GM23338 (cell line): ENCODE measurements around the gene HPCA. TPM values are rescaled to one million over a fixed set of nuclear protein-coding genes. Genes with fewer than 3 reads are reported as not detected.

Experiments used
- ATAC-seq: fragments of 200-7000 bp; cut with Tn5 transposase; 3 replicates; pipeline ENCODE4 v1.9.1; 2020
- DNase-seq: peaks from one replicate; pipeline ENCODE4 v3.0.0-alpha.2; 2015; ENCODE audit warnings: low spot score
- H2AFZ ChIP-seq: fragments of 200-600 bp; sonication (generic); 2 replicates; pipeline ENCODE4 v1.8.0; 2016; ENCODE audit warnings: antibody characterized with exemption, mild to moderate bottlenecking, moderate library complexity
- H3F3A ChIP-seq: fragments of 200-600 bp; sonication (generic); replicated peaks from 2 replicates; pipeline ENCODE4 v1.8.0; 2017; ENCODE audit warnings: antibody characterized with exemption, mixed run types, low read depth
- H3K27ac ChIP-seq: fragments of 200-600 bp; sonication (generic); 2 replicates; pipeline ENCODE4 v1.6.1; 2016; ENCODE audit warnings: low read depth
- H3K27me3 ChIP-seq: fragments of 200-600 bp; sonication (generic); 2 replicates; pipeline ENCODE4 v1.8.0; 2016; ENCODE audit warnings: mild to moderate bottlenecking, mixed run types, moderate library complexity; ENCODE audit not compliant: insufficient read depth
- H3K36me3 ChIP-seq: fragments of 200-600 bp; sonication (generic); 2 replicates; pipeline ENCODE4 v1.8.0; 2016; ENCODE audit warnings: mild to moderate bottlenecking; ENCODE audit not compliant: insufficient read depth
- H3K4me1 ChIP-seq: fragments of 200-600 bp; sonication (generic); 2 replicates; pipeline ENCODE4 v1.8.0; 2016; ENCODE audit warnings: mild to moderate bottlenecking, moderate library complexity; ENCODE audit not compliant: insufficient read depth
- H3K4me2 ChIP-seq: fragments of 200-600 bp; sonication (generic); 2 replicates; pipeline ENCODE4 v1.7.1; 2017; ENCODE audit warnings: mixed run types
- H3K4me3 ChIP-seq: fragments of 200-600 bp; sonication (generic); 2 replicates; pipeline ENCODE4 v1.6.1; 2016; ENCODE audit warnings: mixed run types
- H3K79me2 ChIP-seq: fragments of 200-600 bp; sonication (generic); replicated peaks from 2 replicates; pipeline ENCODE4 v1.8.0; 2017; ENCODE audit warnings: mild to moderate bottlenecking; ENCODE audit not compliant: insufficient read depth
- H3K9me2 ChIP-seq: fragments of 200-600 bp; sonication (generic); 2 replicates; pipeline ENCODE4 v1.8.0; 2017; ENCODE audit not compliant: insufficient read depth
- H4K20me1 ChIP-seq: fragments of 200-600 bp; sonication (generic); replicated peaks from 2 replicates; pipeline ENCODE4 v1.8.0; 2017; ENCODE audit warnings: mild to moderate bottlenecking; ENCODE audit not compliant: insufficient read depth
- H3K27ac Mint-ChIP-seq: 2 replicates; pipeline ENCODE4 v1.8.0; 2020; ENCODE audit warnings: inconsistent platforms, mild to moderate bottlenecking, moderate library complexity, mixed read lengths
- H3K27me3 Mint-ChIP-seq: 3 replicates; pipeline ENCODE4 v1.8.0; 2022; ENCODE audit warnings: low read depth, mild to moderate bottlenecking, moderate library complexity, mixed read lengths, inconsistent platforms; ENCODE audit not compliant: insufficient read depth, poor library complexity
- H3K36me3 Mint-ChIP-seq: 3 replicates; pipeline ENCODE4 v1.8.0; 2021; ENCODE audit warnings: low read depth, mild to moderate bottlenecking, inconsistent platforms, moderate library complexity, mixed read lengths
- H3K4me1 Mint-ChIP-seq: 3 replicates; pipeline ENCODE4 v1.8.0; 2020; ENCODE audit warnings: mild to moderate bottlenecking, inconsistent platforms, mixed read lengths
- H3K4me3 Mint-ChIP-seq: 3 replicates; pipeline ENCODE4 v1.8.0; 2021; ENCODE audit warnings: moderate library complexity, mild to moderate bottlenecking, inconsistent platforms, mixed read lengths
- H3K9me3 Mint-ChIP-seq: 3 replicates; pipeline ENCODE4 v1.8.0; 2020; ENCODE audit warnings: moderate library complexity, mild to moderate bottlenecking, inconsistent platforms, mixed read lengths
- CREB1 ChIP-seq: fragments of 250-450 bp; sonication (Bioruptor Pico); IDR thresholded peaks from 2 replicates; pipeline ENCODE4 v1.5.0; 2020; ENCODE audit warnings: low read depth, mild to moderate bottlenecking, moderate library complexity
- ETS1 ChIP-seq: IDR thresholded peaks from 2 replicates; pipeline ENCODE4 v1.6.1; 2016; ENCODE audit warnings: antibody characterized with exemption
- EZH2 ChIP-seq: fragments of 200-600 bp; sonication (generic); IDR thresholded peaks from one replicate; pipeline ENCODE4 v1.8.0; 2017; ENCODE audit warnings: antibody characterized with exemption, mild to moderate bottlenecking, low read depth; ENCODE audit not compliant: unreplicated experiment
- EZH2phosphoT487 ChIP-seq: fragments of 200-600 bp; sonication (generic); IDR thresholded peaks from one replicate; pipeline ENCODE4 v1.8.1; 2018; ENCODE audit warnings: antibody characterized with exemption; ENCODE audit not compliant: unreplicated experiment
- JUNB ChIP-seq: IDR thresholded peaks from one replicate; pipeline ENCODE4 v1.6.1; 2016; ENCODE audit warnings: antibody characterized with exemption; ENCODE audit not compliant: unreplicated experiment
- NANOG ChIP-seq: IDR thresholded peaks from 2 replicates; pipeline ENCODE4 v1.6.1; 2016; ENCODE audit warnings: antibody characterized with exemption, borderline replicate concordance
- POLR2AphosphoS5 ChIP-seq: IDR thresholded peaks from 2 replicates; pipeline ENCODE4 v1.6.1; 2016; ENCODE audit warnings: antibody characterized with exemption, low read depth
- STAT1 ChIP-seq: IDR thresholded peaks from one replicate; pipeline ENCODE4 v1.6.1; 2016; ENCODE audit warnings: antibody characterized with exemption; ENCODE audit not compliant: unreplicated experiment
- ZNF114 ChIP-seq: fragments of 250-450 bp; sonication (Bioruptor Pico); IDR thresholded peaks from 2 replicates; pipeline ENCODE4 v1.5.0; 2020; ENCODE audit warnings: mild to moderate bottlenecking, moderate library complexity
- ZNF331 ChIP-seq: fragments of 250-450 bp; sonication (Bioruptor Pico); IDR thresholded peaks from 2 replicates; pipeline ENCODE4 v1.5.0; 2020; ENCODE audit warnings: low read depth, mild to moderate bottlenecking, moderate library complexity
- ZNF462 ChIP-seq: fragments of 250-450 bp; sonication (Bioruptor Pico); IDR thresholded peaks from 2 replicates; pipeline ENCODE4 v1.5.0; 2020; ENCODE audit warnings: mild to moderate bottlenecking, moderate library complexity
- polyA plus RNA-seq: library from polyadenylated mRNA; unstranded; fragments of >200 nt; fragmentation: Nextera tagmentation; extraction: Ambion mirVana; gene quantifications from 2 replicates; pipeline ENCODE4 v1.2.1, GENCODE V29; 2016
- total RNA-seq: library from RNA; depleted of rRNA; stranded (reverse); fragments of >200 nt; shearing (Covaris generic); gene quantifications from 2 replicates; pipeline ENCODE4 v1.2.3, GENCODE V29; 2014
- TF ChIP-seq, protein P1 (sequence below), 2 experiments: fragments of 200-600 bp in 1 of 2; sonication (generic) in 1 of 2; conservative IDR thresholded peaks; 2 replicates each; pipeline versions ENCODE4 v1.5.1 to v1.6.1; 2016 to 2017; ENCODE audit warnings: antibody characterized with exemption in 2 of 2, low read depth in 2 of 2, mild to moderate bottlenecking in 2 of 2, moderate library complexity in 1 of 2
- TF ChIP-seq, protein P2 (sequence below): IDR thresholded peaks from one replicate; pipeline ENCODE4 v1.6.1; 2018; ENCODE audit warnings: antibody characterized with exemption; ENCODE audit not compliant: unreplicated experiment

HPCA gene
- total and polyA plus RNA-seq, 2 experiments from 2014 or later, result 0.35 to 0.82 TPM

DNA sequence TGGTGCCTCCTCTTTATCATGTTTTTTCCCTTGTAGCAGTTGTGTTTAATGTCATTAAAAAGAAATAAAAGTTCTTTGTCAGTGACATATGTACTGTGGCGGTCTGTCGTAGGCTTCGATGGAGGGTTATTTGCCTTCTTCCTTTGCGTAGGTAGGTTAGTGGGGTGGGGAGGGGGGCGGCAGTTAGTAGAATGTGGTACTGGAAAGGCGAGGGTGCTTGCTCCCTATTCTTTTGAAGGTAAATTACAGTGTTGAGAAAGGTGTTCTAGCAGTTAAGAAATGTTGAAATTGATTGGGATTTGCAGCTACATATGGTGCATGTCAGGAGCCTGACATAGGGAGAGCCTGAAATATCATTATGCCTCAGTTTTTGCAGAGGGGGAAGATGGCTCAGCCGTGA, 27.5 kb upstream of the HPCA start:
- peaks cover 10% of the 10 kb centered on the region; the same call in 1 of the 2 replicates for H3K36me3 ChIP-seq
- H3K9me2 ChIP-seq, result no peaks in the 10 kb centered on the region
- no peak overlapping the region for H2AFZ ChIP-seq
- peaks cover 14% of the 10 kb centered on the region; the same call in 1 of the 2 replicates for H4K20me1 ChIP-seq
- no peaks in the 10 kb centered on the region for H3F3A ChIP-seq
- H3K4me1 ChIP-seq, result no peaks in the 10 kb centered on the region
- ATAC-seq (no peak), DNase-seq (no peak)
- H3K27me3 Mint-ChIP-seq, result no peaks in the 10 kb centered on the region
- H3K36me3 Mint-ChIP-seq, result peaks cover 33% of the 10 kb centered on the region
- H3K4me1 Mint-ChIP-seq, result no peaks in the 10 kb centered on the region
- H3K27me3 ChIP-seq, result no peaks in the 10 kb centered on the region
- no peak overlapping the region; the same call in 1 of the 2 replicates for H3K27ac Mint-ChIP-seq
- no peak overlapping the region for H3K27ac ChIP-seq
- H3K4me3 ChIP-seq, result no peak overlapping the region
- no peak overlapping the region for H3K4me3 Mint-ChIP-seq
- TF ChIP-seq ZNF331 (CRISPR knock-in tag), result no peak
- no peak for TF ChIP-seq POLR2AphosphoS5
- no peak for TF ChIP-seq NANOG
- TF ChIP-seq EZH2phosphoT487, result no peak
- TF ChIP-seq STAT1, result no peak
- TF ChIP-seq JUNB, result no peak
- no peak for TF ChIP-seq ZNF114
- TF ChIP-seq, protein P1, sequence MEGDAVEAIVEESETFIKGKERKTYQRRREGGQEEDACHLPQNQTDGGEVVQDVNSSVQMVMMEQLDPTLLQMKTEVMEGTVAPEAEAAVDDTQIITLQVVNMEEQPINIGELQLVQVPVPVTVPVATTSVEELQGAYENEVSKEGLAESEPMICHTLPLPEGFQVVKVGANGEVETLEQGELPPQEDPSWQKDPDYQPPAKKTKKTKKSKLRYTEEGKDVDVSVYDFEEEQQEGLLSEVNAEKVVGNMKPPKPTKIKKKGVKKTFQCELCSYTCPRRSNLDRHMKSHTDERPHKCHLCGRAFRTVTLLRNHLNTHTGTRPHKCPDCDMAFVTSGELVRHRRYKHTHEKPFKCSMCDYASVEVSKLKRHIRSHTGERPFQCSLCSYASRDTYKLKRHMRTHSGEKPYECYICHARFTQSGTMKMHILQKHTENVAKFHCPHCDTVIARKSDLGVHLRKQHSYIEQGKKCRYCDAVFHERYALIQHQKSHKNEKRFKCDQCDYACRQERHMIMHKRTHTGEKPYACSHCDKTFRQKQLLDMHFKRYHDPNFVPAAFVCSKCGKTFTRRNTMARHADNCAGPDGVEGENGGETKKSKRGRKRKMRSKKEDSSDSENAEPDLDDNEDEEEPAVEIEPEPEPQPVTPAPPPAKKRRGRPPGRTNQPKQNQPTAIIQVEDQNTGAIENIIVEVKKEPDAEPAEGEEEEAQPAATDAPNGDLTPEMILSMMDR (conservative IDR thresholded peaks at IDR 0.05; ENCODE audit: low read depth in 2 of 2), result no peak
- no peak for TF ChIP-seq ZNF462 (CRISPR knock-in tag)
- no peak for TF ChIP-seq EZH2
- TF ChIP-seq, protein P2, sequence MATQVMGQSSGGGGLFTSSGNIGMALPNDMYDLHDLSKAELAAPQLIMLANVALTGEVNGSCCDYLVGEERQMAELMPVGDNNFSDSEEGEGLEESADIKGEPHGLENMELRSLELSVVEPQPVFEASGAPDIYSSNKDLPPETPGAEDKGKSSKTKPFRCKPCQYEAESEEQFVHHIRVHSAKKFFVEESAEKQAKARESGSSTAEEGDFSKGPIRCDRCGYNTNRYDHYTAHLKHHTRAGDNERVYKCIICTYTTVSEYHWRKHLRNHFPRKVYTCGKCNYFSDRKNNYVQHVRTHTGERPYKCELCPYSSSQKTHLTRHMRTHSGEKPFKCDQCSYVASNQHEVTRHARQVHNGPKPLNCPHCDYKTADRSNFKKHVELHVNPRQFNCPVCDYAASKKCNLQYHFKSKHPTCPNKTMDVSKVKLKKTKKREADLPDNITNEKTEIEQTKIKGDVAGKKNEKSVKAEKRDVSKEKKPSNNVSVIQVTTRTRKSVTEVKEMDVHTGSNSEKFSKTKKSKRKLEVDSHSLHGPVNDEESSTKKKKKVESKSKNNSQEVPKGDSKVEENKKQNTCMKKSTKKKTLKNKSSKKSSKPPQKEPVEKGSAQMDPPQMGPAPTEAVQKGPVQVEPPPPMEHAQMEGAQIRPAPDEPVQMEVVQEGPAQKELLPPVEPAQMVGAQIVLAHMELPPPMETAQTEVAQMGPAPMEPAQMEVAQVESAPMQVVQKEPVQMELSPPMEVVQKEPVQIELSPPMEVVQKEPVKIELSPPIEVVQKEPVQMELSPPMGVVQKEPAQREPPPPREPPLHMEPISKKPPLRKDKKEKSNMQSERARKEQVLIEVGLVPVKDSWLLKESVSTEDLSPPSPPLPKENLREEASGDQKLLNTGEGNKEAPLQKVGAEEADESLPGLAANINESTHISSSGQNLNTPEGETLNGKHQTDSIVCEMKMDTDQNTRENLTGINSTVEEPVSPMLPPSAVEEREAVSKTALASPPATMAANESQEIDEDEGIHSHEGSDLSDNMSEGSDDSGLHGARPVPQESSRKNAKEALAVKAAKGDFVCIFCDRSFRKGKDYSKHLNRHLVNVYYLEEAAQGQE, result no peak
- TF ChIP-seq ETS1, result no peak
- no peak for TF ChIP-seq CREB1 (CRISPR knock-in tag)
- no peak overlapping the region for H3K4me2 ChIP-seq
- H3K79me2 ChIP-seq, result no peaks in the 10 kb centered on the region
- no peaks in the 10 kb centered on the region for H3K9me3 Mint-ChIP-seq
